ENCODE measurements around the gene SLC35F3. TPM values are rescaled to one million over a fixed set of nuclear protein-coding genes. Genes with fewer than 3 reads are reported as not detected.
"Not testable (repeated sequence)": the region's sequence is repeated elsewhere in the genome, so short reads cannot be mapped to it uniquely, and the experiment has no call there.

Gene SLC35F3
- total RNA-seq, 1 donor from 2014 or later, result 0.49 TPM

GRCh38 chr1:234296496-234296895 is 392.0 kb downstream of the SLC35F3 start:
- intact Hi-C loops (cut with DNase I), result no loop called here
- no peak for DNase-seq (ENCODE audit: extremely low spot score in 2 of 2)

GRCh38 chr1:234297668-234298067 is 393.2 kb downstream of the SLC35F3 start:
- TF ChIP-seq POLR2AphosphoS5 (IDR thresholded peaks at IDR 0.05; ENCODE audit: insufficient read depth in 1 of 2, low read depth in 1 of 2) (no peak), CTCF (IDR thresholded peaks at IDR 0.05) (no peak), POLR2A (IDR thresholded peaks at IDR 0.05) (no peak)
- no peak for DNase-seq (ENCODE audit: extremely low spot score in 2 of 2)
- intact Hi-C loops (cut with DNase I), result no loop called here

More at GRCh38 chr1:234296496-234296895, 392.0 kb downstream of the SLC35F3 start:
- no peak overlapping the region for H3K27ac ChIP-seq
- no peaks in the 10 kb centered on the region for H3K36me3 ChIP-seq
- H3K27me3 ChIP-seq, result no peaks in the 10 kb centered on the region
- H3K4me3 ChIP-seq, result no peak overlapping the region
- no peaks in the 10 kb centered on the region for H3K9me3 ChIP-seq
- no peaks in the 10 kb centered on the region for H3K4me1 ChIP-seq
- no peak for TF ChIP-seq POLR2A (IDR thresholded peaks at IDR 0.05)
- TF ChIP-seq POLR2AphosphoS5 (IDR thresholded peaks at IDR 0.05; ENCODE audit: insufficient read depth in 1 of 2, low read depth in 1 of 2), result no peak
- no peak for TF ChIP-seq CTCF (IDR thresholded peaks at IDR 0.05)

GRCh38 chr1:234300096-234300495 is 395.6 kb downstream of the SLC35F3 start:
- intact Hi-C loops (cut with DNase I), result no loop called here
- no peak for DNase-seq (ENCODE audit: extremely low spot score in 2 of 2)
- no peak overlapping the region for H3K27ac ChIP-seq
- no peaks in the 10 kb centered on the region for H3K9me3 ChIP-seq
- H3K4me3 ChIP-seq, result no peak overlapping the region
- no peaks in the 10 kb centered on the region for H3K4me1 ChIP-seq
- no peaks in the 10 kb centered on the region for H3K27me3 ChIP-seq
- no peak for TF ChIP-seq POLR2AphosphoS5 (IDR thresholded peaks at IDR 0.05; ENCODE audit: insufficient read depth in 1 of 2, low read depth in 1 of 2)
- no peak for TF ChIP-seq POLR2A (IDR thresholded peaks at IDR 0.05)
- TF ChIP-seq CTCF (IDR thresholded peaks at IDR 0.05), result no peak
- H3K36me3 ChIP-seq, result no peaks in the 10 kb centered on the region

More at GRCh38 chr1:234297668-234298067, 393.2 kb downstream of the SLC35F3 start:
- H3K36me3 ChIP-seq, result no peaks in the 10 kb centered on the region
- H3K27ac ChIP-seq, result no peak overlapping the region
- no peak overlapping the region for H3K4me3 ChIP-seq
- no peaks in the 10 kb centered on the region for H3K27me3 ChIP-seq
- H3K9me3 ChIP-seq, result no peaks in the 10 kb centered on the region
- H3K4me1 ChIP-seq, result no peaks in the 10 kb centered on the region

GRCh38 chr1:234301663-234302062 is 397.2 kb downstream of the SLC35F3 start:
- intact Hi-C loops (cut with DNase I); H3K9me3 ChIP-seq; H3K4me1 ChIP-seq; H3K4me3 ChIP-seq; H3K27ac ChIP-seq; H3K36me3 ChIP-seq; H3K27me3 ChIP-seq; DNase-seq (ENCODE audit: extremely low spot score in 2 of 2): not testable (repeated sequence)

GRCh38 chr1:234302354-234302962 is 398.0 kb downstream of the SLC35F3 start:
- intact Hi-C loops (cut with DNase I), result no loop called here
- TF ChIP-seq CTCF (IDR thresholded peaks at IDR 0.05), result no peak
- Histone ChIP-seq H3K27ac (no peak overlapping the region), H3K4me1 (no peaks in the 10 kb centered on the region), H3K4me3 (no peak overlapping the region), H3K9me3 (no peaks in the 10 kb centered on the region), H3K36me3 (no peaks in the 10 kb centered on the region), H3K27me3 (no peaks in the 10 kb centered on the region)
- DNase-seq (ENCODE audit: extremely low spot score in 2 of 2), result no peak
